ENCODE measurements around the gene RAB17. TPM values are rescaled to one million over a fixed set of nuclear protein-coding genes. Genes with fewer than 3 reads are reported as not detected.

The RAB17 gene
- polyA plus RNA-seq, 1 donor (not counting 4 experiments of a cell fraction or from before 2014, with no cell fraction given), result 2.4 TPM

DNA sequence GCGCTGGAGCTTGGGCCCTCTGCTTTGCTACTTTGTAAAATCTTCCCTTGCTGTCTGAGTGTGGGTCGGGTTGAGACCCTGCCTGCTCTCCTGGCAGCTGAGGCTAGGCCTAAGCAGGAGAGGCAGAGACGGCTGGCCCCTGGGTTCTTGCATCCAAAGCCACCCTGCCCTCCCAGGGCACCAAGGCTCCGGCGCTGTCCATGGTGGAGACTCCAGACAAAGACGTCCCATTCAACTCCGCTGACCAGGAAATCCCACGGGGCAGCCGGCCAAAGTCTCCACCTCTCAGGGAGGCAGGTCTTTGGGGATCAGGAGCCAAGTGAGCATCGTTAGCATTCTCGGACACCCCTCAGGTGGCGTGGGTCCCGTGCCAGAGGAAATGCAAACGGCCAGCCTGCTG is 26.7 kb downstream of the RAB17 start:
- no peak overlapping the region for H3K4me3 ChIP-seq (ENCODE audit: control insufficient read depth in 2 of 3, extremely low read depth in 1 of 3, insufficient read depth in 2 of 3, low read depth in 1 of 3, low read length in 3 of 3)
- TF ChIP-seq CTCF (optimal IDR thresholded peaks at IDR 0.05 in 1 of 3, IDR thresholded peaks at IDR 0.05 in 1 of 3, conservative IDR thresholded peaks at IDR 0.05 in 1 of 3; ENCODE audit: extremely low read depth in 1 of 3, insufficient read depth in 2 of 3, low read length in 3 of 3) (no peak), EZH2 (IDR thresholded peaks at IDR 0.05; ENCODE audit: low read length) (no peak)
- DNase-seq (ENCODE audit: low read depth, low spot score) (no peak), FAIRE-seq (no peak)
- peaks cover 4% of the 10 kb centered on the region for H3K4me1 ChIP-seq (ENCODE audit: control insufficient read depth, extremely low read depth, insufficient read depth, low read length)
- no peak overlapping the region for H3K4me2 ChIP-seq (ENCODE audit: control insufficient read depth, extremely low read depth, insufficient read depth, low read depth, low read length)
- H3K36me3 ChIP-seq (ENCODE audit: control insufficient read depth in 2 of 2, extremely low read depth in 1 of 2, insufficient read depth in 2 of 2, low read length in 2 of 2), result no peaks in the 10 kb centered on the region
- no peaks in the 10 kb centered on the region for H4K20me1 ChIP-seq (ENCODE audit: control insufficient read depth, extremely low read depth, insufficient read depth, low read length)
- H3K9me1 ChIP-seq (ENCODE audit: control insufficient read depth, extremely low read depth, insufficient read depth, low read length), result no peaks in the 10 kb centered on the region
- no peak overlapping the region for H3K9ac ChIP-seq (ENCODE audit: control insufficient read depth, extremely low read depth, insufficient read depth, low read length)
- H3K79me2 ChIP-seq (ENCODE audit: control insufficient read depth, insufficient read depth, low read length), result no peaks in the 10 kb centered on the region
- dilution Hi-C loops (cut with MboI; ENCODE audit: extremely low pct_ligation_motif_present, low sequenced_read_pairs), result no loop called here
- no peak overlapping the region for H2AFZ ChIP-seq (ENCODE audit: control insufficient read depth, low read length)
- no peak overlapping the region for H3K27ac ChIP-seq (ENCODE audit: control insufficient read depth, insufficient read depth, low read length)
- peaks cover 3% of the 10 kb centered on the region for H3K9me3 ChIP-seq (ENCODE audit: control insufficient read depth, low read depth, low read length)
- peaks cover 4% of the 10 kb centered on the region for H3K27me3 ChIP-seq (ENCODE audit: control insufficient read depth, extremely low read depth, insufficient read depth, low read length)

- Histone ChIP-seq H4K20me1 (ENCODE audit: control insufficient read depth, extremely low read depth, insufficient read depth, low read length) (no peaks in the 10 kb centered on the region), H3K4me3 (ENCODE audit: control insufficient read depth in 2 of 3, extremely low read depth in 1 of 3, insufficient read depth in 2 of 3, low read depth in 1 of 3, low read length in 3 of 3) (no peak overlapping the region), H2AFZ (ENCODE audit: control insufficient read depth, low read length) (no peak overlapping the region), H3K4me2 (ENCODE audit: control insufficient read depth, extremely low read depth, insufficient read depth, low read depth, low read length) (no peak overlapping the region), H3K9me3 (ENCODE audit: control insufficient read depth, low read depth, low read length) (peaks cover 2% of the 10 kb centered on the region), H3K4me1 (ENCODE audit: control insufficient read depth, extremely low read depth, insufficient read depth, low read length) (peaks cover 4% of the 10 kb centered on the region), H3K27ac (ENCODE audit: control insufficient read depth, insufficient read depth, low read length) (no peak overlapping the region), H3K9me1 (ENCODE audit: control insufficient read depth, extremely low read depth, insufficient read depth, low read length) (no peaks in the 10 kb centered on the region), H3K79me2 (ENCODE audit: control insufficient read depth, insufficient read depth, low read length) (no peaks in the 10 kb centered on the region), H3K27me3 (ENCODE audit: control insufficient read depth, extremely low read depth, insufficient read depth, low read length) (peaks cover 4% of the 10 kb centered on the region), H3K36me3 (ENCODE audit: control insufficient read depth in 2 of 2, extremely low read depth in 1 of 2, insufficient read depth in 2 of 2, low read length in 2 of 2) (no peaks in the 10 kb centered on the region), H3K9ac (ENCODE audit: control insufficient read depth, extremely low read depth, insufficient read depth, low read length) (no peak overlapping the region)
- DNase-seq (ENCODE audit: low read depth, low spot score) (no peak), FAIRE-seq (no peak)
- TF ChIP-seq CTCF (optimal IDR thresholded peaks at IDR 0.05 in 1 of 3, IDR thresholded peaks at IDR 0.05 in 1 of 3, conservative IDR thresholded peaks at IDR 0.05 in 1 of 3; ENCODE audit: extremely low read depth in 1 of 3, insufficient read depth in 2 of 3, low read length in 3 of 3), result no peak
- dilution Hi-C loops (cut with MboI; ENCODE audit: extremely low pct_ligation_motif_present, low sequenced_read_pairs), result no loop called here
These were observed 29.3 kb downstream of the RAB17 start for GRCh38 chr2:237561221-237561620.

All from keratinocyte (primary cell).